ENCODE measurements around the gene RAP1GAP2.

Gene RAP1GAP2

GRCh38 chr17:3004150-3004801 is 208.0 kb downstream of the RAP1GAP2 start (continued):
- TF ChIP-seq ZBTB11 (tag by site-specific recombination; conservative IDR thresholded peaks at IDR 0.05; ENCODE audit: low read depth): peak; percentile 33; the same call in 1 of the 2 replicates
- TF ChIP-seq OSR2 (tag by site-specific recombination; IDR thresholded peaks at IDR 0.05): no peak
- peak; percentile 28; the same call in 1 of the 2 replicates for TF ChIP-seq ZNF423 (tag by site-specific recombination; IDR thresholded peaks at IDR 0.05)
- TF ChIP-seq ZFP69B (tag by site-specific recombination; IDR thresholded peaks at IDR 0.05): peak; percentile 91; the same call in 1 of the 2 replicates
- peak; percentile 40; the same call in 1 of the 2 replicates for TF ChIP-seq ZNF394 (tag by site-specific recombination; IDR thresholded peaks at IDR 0.05; ENCODE audit: borderline replicate concordance)
- TF ChIP-seq ZNF610 (tag by site-specific recombination; IDR thresholded peaks at IDR 0.05; ENCODE audit: borderline replicate concordance): peak; percentile 56; the same call in 1 of the 2 replicates
- TF ChIP-seq ZSCAN23 (tag by site-specific recombination; IDR thresholded peaks at IDR 0.05): no peak
- TF ChIP-seq GLIS1 (tag by site-specific recombination; IDR thresholded peaks at IDR 0.05): peak; percentile 77
- no peak for TF ChIP-seq ZNF121 (tag by site-specific recombination; IDR thresholded peaks at IDR 0.05)
- no peak; the same call in 1 of the 2 replicates for TF ChIP-seq KLF10 (tag by site-specific recombination; IDR thresholded peaks at IDR 0.05)
- peak; percentile 98 for TF ChIP-seq ZBTB17 (tag by site-specific recombination; IDR thresholded peaks at IDR 0.05)
- peak; percentile 30 for TF ChIP-seq GLIS2 (tag by site-specific recombination; IDR thresholded peaks at IDR 0.05)
- no peak for TF ChIP-seq SETDB1 (IDR thresholded peaks at IDR 0.05; ENCODE audit: insufficient read length, low read length)
- no peak for TF ChIP-seq ZNF248 (tag by site-specific recombination; IDR thresholded peaks at IDR 0.05)
- peak; percentile 94 for TF ChIP-seq ZBTB20 (tag by site-specific recombination; IDR thresholded peaks at IDR 0.05)
- peak; percentile 48 for TF ChIP-seq ZNF335 (tag by site-specific recombination; conservative IDR thresholded peaks at IDR 0.05)

DNA sequence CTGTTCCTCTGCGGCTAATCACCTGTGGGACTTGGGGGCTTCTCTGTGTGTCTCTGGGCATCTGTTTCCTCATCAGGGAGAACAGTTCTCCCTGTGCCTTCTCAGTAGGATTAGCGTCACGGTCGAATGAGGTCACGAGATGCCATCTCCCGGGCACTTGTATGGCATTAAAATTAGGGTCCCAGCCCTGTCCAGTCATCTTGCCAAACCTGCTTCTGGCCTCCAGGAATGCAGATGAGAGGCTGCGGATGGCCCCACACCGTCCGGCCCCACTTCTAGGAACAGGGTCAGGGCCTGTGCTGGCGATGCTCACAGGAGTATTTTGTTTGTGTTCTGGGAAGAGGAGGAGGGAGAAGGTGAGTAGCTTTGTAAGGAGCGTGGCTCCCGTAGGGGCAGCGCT is 208.7 kb downstream of the RAP1GAP2 start:
- ChIA-PET POLR2A (interaction anchor here (1.3 to 2.7 kb wide), 3 partner anchors 29 to 49 kb away, joined by 3 to 11 read pairs (median 4); no protein-coding TSS in a partner anchor), CTCF (interaction anchor here (0.6 to 4.1 kb wide), 7 partner anchors 8 to 1751 kb away, joined by 3 to 21 read pairs (median 4); no protein-coding TSS in a partner anchor)
- no peaks in the 10 kb centered on the region for H3K9me3 ChIP-seq (ENCODE audit: control insufficient read depth, insufficient read depth, low read depth, low read length)
- H3K27ac ChIP-seq (ENCODE audit: extremely low read depth, low read depth, low read length): peak overlapping the region; percentile 83
- peaks cover 11% of the 10 kb centered on the region for H3K4me1 ChIP-seq (ENCODE audit: control insufficient read depth, insufficient read depth, low read length)
- peaks cover 4 to 45% of the 10 kb centered on the region in 2 experiments; a peak in 2 of 3 replicates for H3K36me3 ChIP-seq (ENCODE audit: control insufficient read depth in 2 of 2, insufficient read depth in 1 of 2, low read length in 2 of 2)
- no peak overlapping the region for H3K4me3 ChIP-seq (ENCODE audit: low read depth, low read length)
- no peak for TF ChIP-seq ZNF561 (tag by site-specific recombination; IDR thresholded peaks at IDR 0.05; ENCODE audit: borderline replicate concordance)
- TF ChIP-seq ZNF747 (tag by site-specific recombination; IDR thresholded peaks at IDR 0.05): no peak
- TF ChIP-seq ELK4 (IDR thresholded peaks at IDR 0.05; ENCODE audit: borderline replicate concordance, low read depth, low read length): no peak
- TF ChIP-seq ZNF175 (tag by site-specific recombination; IDR thresholded peaks at IDR 0.05): no peak
- no peak for TF ChIP-seq ZNF223 (tag by site-specific recombination; IDR thresholded peaks at IDR 0.05)
- TF ChIP-seq ZNF610 (tag by site-specific recombination; IDR thresholded peaks at IDR 0.05; ENCODE audit: borderline replicate concordance): no peak
- no peak for TF ChIP-seq ZNF26 (tag by site-specific recombination; IDR thresholded peaks at IDR 0.05)
- TF ChIP-seq, protein P1, sequence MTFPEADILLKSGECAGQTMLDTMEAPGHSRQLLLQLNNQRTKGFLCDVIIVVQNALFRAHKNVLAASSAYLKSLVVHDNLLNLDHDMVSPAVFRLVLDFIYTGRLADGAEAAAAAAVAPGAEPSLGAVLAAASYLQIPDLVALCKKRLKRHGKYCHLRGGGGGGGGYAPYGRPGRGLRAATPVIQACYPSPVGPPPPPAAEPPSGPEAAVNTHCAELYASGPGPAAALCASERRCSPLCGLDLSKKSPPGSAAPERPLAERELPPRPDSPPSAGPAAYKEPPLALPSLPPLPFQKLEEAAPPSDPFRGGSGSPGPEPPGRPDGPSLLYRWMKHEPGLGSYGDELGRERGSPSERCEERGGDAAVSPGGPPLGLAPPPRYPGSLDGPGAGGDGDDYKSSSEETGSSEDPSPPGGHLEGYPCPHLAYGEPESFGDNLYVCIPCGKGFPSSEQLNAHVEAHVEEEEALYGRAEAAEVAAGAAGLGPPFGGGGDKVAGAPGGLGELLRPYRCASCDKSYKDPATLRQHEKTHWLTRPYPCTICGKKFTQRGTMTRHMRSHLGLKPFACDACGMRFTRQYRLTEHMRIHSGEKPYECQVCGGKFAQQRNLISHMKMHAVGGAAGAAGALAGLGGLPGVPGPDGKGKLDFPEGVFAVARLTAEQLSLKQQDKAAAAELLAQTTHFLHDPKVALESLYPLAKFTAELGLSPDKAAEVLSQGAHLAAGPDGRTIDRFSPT (tag by site-specific recombination; IDR thresholded peaks at IDR 0.05): no peak
- TF ChIP-seq ZBTB1 (tag by site-specific recombination; IDR thresholded peaks at IDR 0.05): no peak
- no peak for TF ChIP-seq ZSCAN4 (tag by site-specific recombination; IDR thresholded peaks at IDR 0.05)
- no peak for TF ChIP-seq ZBTB17 (tag by site-specific recombination; IDR thresholded peaks at IDR 0.05)
- TF ChIP-seq ZNF112 (tag by site-specific recombination; IDR thresholded peaks at IDR 0.05): no peak
- TF ChIP-seq OVOL3 (tag by site-specific recombination; IDR thresholded peaks at IDR 0.05): no peak
- no peak for TF ChIP-seq ZNF664 (tag by site-specific recombination; IDR thresholded peaks at IDR 0.05)
